T-helper 22 cell (primary cell): Measurements from ENCODE around the gene SLC39A10.

Experiments used
- DNase-seq: peaks from one replicate; pipeline ENCODE4 v3.0.0-alpha.2; 2020; ENCODE audit warnings: low read depth

SLC39A10 gene

DNA sequence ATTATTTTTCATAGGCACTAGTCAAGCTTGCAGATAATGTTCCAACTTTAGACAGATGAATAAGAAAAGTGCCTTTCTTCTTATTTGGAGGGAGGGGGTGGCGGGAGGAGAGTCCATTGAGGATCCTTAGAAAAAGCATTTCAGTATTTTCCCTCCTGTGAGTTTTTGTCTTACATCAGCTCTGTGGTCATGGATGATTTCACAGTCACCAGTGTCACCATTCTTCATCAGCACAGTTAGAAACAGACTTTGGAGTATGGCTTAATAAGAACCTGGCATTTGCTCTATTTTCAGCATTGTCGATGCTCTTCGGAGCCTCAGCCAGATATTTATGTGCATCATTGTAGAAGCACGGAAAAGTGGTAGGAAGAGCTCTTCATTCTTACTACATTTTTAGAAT is 70.1 kb downstream of the SLC39A10 start:
- no peak for DNase-seq

- DNase-seq = no peak
Observed at GRCh38 chr2:195730912-195731311, 73.9 kb downstream of the SLC39A10 start.

GRCh38 chr2:195732574-195732973 is 75.5 kb downstream of the SLC39A10 start:
- no peak for DNase-seq

DNA sequence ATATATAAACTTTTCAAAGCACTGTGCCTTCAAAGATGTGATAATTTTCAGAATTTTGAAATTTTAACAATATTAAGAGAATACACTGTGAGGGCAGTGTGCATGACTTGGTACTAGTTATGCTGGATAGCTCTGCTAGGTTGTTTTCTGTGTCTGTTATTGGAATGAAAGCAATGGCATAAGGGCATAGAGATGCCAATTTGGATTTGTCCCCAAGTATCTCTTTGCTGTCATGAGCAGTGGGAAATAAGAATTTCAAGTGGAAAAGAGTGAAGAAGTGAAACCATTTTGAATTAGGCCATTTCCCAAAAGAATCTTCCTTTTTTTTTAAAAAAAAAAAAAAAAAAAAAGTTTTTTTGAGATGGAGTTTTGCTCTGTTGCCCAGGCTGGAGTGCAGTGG is 76.8 kb downstream of the SLC39A10 start:
- DNase-seq = no peak

GRCh38 chr2:195734395-195734794 is 77.4 kb downstream of the SLC39A10 start:
- DNase-seq = no peak

DNA sequence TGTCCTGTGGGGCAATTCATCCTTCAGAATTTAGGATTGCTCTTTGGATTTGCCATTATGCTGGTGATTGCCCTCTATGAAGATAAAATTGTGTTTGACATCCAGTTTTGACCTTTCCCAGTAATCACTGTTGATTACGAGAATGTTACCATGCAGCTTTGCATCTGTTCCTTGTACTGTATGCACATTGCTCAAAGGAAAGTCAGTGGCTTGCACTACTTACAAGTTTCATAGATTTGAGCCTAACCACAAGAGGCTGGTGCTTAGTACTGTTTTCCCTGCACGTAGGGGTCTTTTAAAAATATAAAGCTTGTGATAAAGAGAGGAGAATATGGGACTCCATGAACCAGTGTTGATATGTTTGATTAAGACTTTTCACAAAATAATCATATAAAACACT is 77.9 kb downstream of the SLC39A10 start:
- no peak for DNase-seq

DNA sequence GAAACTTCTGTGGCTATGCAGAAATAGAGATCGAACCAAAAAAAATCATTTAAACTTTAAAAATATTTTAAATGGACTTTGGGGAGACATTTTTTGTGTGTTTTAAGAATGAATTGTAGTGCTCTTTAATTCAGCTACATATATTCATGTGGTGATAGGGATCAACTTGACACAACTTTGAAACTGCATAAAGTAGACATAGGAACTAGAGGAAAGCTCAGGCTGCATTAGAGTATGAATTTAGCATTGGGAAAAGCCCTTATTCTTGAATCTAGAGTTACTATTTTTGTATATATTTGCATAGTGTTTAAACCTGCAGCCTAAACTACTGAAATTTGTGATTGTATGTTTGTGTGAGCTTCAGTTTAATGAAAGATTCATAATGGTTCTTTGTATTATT is 78.3 kb downstream of the SLC39A10 start:
- no peak for DNase-seq

DNA sequence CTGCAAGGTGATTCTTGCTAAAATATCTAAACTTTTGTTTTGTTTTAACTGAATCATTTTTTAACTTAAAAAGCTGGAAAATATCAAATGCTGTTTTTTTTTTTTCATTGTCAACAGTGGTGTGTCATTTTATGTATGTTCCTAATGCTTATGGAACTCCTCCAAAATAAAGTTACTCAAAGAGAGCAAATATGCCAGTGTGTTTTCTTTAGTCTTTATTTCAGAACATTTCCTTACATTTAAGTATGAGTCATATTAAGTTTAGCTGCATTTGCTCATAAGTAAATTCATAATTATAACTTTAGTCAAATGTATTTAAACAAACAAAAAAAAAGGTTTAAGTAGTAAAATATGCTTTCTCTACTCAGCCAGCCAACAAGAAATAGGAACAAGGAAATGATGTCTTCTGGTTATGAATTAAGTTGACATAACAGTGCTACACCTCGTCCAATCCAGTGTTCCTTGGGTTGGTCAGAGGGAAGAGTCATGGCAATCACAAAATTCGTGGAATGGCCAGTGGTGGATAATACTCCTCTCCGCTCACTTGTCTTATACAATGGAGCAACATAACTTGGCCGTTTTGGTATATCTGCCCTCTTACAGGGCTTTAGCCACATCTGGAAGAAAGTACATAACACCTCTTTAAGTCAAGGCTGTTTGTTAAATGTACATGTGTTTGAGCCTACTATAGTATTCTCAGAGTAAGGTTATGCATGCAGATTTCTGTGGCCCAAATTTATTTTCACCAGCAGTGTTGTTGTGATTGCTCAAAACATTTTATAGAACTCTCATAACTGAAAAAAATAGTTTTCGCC is 80.7 kb downstream of the SLC39A10 start:
- DNase-seq = no peak

DNA sequence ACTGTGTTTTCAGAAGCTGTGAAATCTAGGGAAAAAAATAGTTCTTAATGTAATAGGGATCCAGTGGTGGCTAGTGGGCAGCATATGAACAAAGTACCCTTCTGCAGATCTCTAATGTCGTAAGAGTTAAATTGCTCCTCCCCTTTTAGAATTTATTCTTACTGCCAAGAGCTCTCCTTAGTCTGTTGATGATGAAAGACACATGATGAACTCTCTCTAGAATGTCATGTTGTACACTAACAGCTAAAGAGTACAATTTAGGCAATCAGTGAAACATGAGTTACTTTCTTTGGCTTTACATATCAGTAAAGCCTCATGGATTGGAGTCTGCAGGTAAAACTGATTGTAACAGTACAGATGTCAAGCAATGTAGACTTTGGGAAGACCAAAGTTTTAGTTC is 84.2 kb downstream of the SLC39A10 start:
- DNase-seq = no peak

GRCh38 chr2:195756218-195756942 is 99.4 kb downstream of the SLC39A10 start:
- DNase-seq = no peak

DNA sequence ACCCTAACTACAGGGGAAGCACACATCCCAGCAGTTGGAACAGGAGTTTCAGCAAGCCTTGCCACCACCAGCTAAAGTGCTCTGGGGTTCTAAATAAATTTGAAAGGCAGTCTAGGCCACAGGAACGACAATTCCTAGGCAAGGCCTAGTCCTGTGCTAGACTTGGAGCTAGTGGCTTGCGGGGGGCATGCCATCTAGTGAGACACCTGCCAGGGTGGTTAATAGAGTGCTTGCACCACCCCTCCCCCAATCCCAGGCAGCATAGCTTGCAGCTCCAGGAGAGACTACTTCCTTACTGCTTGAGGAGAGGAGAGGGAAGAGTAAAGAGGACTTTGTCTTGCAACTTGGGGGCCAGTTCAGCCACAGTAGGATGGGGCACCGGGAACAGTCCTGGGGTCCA is 101.8 kb downstream of the SLC39A10 start:
- no peak for DNase-seq

- no peak for DNase-seq
Observed at GRCh38 chr2:195759877-195760276, 102.9 kb downstream of the SLC39A10 start.

DNA sequence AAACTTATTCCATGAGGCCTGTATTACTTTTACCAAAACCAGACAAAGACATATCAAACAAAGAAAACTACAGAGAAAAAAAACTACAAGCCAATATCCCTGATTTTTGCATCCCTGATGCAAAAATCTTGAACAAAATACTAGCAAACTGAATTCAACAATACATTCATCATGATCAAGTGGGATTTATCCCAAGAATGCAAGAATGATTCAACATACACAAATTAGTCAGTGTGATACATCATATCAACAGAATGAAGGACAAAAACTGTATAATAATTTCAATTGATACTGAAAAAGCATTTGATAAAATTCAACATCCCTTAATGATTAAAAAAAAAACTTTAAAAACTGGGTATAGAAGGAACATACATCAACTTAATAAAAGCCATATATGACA is 106.8 kb downstream of the SLC39A10 start:
- no peak for DNase-seq

DNA sequence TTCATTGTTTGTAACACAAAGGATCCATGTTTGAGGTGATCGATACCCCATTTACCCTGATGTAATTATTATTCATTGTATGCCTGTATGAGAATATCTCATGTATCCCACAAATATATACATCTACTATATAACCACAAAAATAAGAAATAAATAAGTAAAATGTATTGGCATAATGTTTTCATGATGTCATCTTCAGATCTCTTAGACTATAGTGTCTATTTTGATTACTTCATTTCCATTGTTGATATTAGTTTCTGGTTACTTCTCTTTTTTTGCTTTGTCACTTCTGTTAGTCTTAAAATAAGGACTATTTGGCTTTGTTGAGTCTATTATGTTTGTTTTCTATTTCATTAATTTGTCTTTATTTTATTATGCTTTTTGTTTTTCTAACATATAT is 109.7 kb downstream of the SLC39A10 start:
- DNase-seq = no peak

GRCh38 chr2:195768431-195768830 is 111.4 kb downstream of the SLC39A10 start:
- DNase-seq = no peak

DNA sequence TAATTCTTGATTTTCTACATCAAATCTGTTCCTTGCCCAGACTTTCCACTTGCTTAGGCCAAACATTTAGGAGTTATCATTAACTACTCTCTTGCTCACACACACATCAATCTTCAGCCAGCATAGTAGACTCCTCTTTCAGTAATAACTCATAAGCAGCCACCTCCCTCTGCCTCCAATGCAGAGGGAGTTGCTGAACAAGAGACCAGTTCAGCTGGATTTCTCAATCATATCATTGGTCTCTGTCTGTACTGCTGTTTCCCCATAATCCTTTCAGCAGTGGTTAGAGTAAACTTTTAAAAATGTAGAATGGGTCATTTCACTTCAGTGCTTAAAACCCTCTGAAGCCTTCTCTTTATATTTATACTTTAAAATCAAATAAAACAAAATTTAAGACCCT is 112.9 kb downstream of the SLC39A10 start:
- no peak for DNase-seq

GRCh38 chr2:195779491-195779890 is 122.5 kb downstream of the SLC39A10 start:
- DNase-seq = no peak

DNA sequence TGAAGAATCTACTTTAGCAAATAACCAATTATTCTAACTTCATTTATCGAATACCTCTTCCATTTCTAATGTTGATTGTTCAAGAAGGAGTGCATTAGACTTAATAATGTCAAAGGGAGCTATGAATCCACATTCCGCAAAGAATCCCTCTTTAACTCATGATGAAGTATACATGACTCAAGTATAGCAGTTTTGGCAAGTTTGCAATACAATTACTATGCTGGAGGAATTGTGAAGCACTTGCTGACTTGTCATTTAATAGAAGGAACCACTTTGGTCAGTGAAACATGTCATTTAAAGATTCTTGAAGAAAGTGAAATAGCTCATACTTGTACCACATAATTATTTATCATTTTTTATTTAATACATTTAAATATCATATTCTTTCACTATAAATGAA is 125.1 kb downstream of the SLC39A10 start:
- no peak for DNase-seq
